K562 (cell line): Measurements from ENCODE around the gene ZNF487. TPM values are rescaled to one million over a fixed set of nuclear protein-coding genes. Genes with fewer than 3 reads are reported as not detected.
A peak's percentile ranks its signal among the peaks of the same experiment; 100 is the strongest.

Experiments
- CHD1 ChIP-seq: fragments of 200-600 bp; sonication (generic); IDR thresholded peaks from one replicate; pipeline ENCODE4 v1.6.1; 2012; ENCODE audit warnings: mild to moderate bottlenecking, moderate library complexity, low read length, inconsistent platforms
- CXXC5 ChIP-seq: fragments of 250-450 bp; sonication (Bioruptor Pico); IDR thresholded peaks from 2 replicates; pipeline ENCODE4 v1.8.0; 2022; ENCODE audit warnings: inconsistent platforms, mild to moderate bottlenecking, moderate library complexity
- E2F3 ChIP-seq: fragments of 250-450 bp; sonication (Bioruptor Pico); IDR thresholded peaks from 2 replicates; pipeline ENCODE4 v1.4.0; 2020; ENCODE audit warnings: mild to moderate bottlenecking
- JUN ChIP-seq, 2 experiments: sonication (generic) in 1 of 2; formaldehyde crosslinking in 1 of 2; IDR thresholded peaks; 2 replicates each; pipeline versions ENCODE4 v1.6.1 to v1.8.0; 2012 to 2022; ENCODE audit warnings: borderline replicate concordance in 2 of 2, mild to moderate bottlenecking in 2 of 2, improper control_type of control experiment in 1 of 2, low read depth in 1 of 2, low read length in 1 of 2, missing genetic modification reagents in 1 of 2
- KHSRP ChIP-seq: fragments of 450-650 bp; IDR thresholded peaks from 2 replicates; pipeline ENCODE4 v1.6.1; 2017
- RFX7 ChIP-seq: fragments of 250-450 bp; sonication (Bioruptor Pico); IDR thresholded peaks from 2 replicates; pipeline ENCODE4 v1.5.1; 2021; ENCODE audit warnings: mild to moderate bottlenecking
- SMARCC2 ChIP-seq: fragments of 450-650 bp; IDR thresholded peaks from 2 replicates; pipeline ENCODE4 v1.6.1; 2017; ENCODE audit warnings: antibody characterized with exemption, moderate library complexity, mild to moderate bottlenecking, low read depth
- ZNF740 ChIP-seq, 3 experiments: fragments of 200-800 bp in 1 of 3; sonication (Bioruptor generic) in 1 of 3; sonication (generic) in 1 of 3; formaldehyde crosslinking in 1 of 3; IDR thresholded peaks; 2 replicates each; pipeline versions ENCODE4 v1.6.1 to v1.8.0; 2016 to 2022; ENCODE audit warnings: mild to moderate bottlenecking in 2 of 3, missing compliant biosample characterization in 2 of 3, missing genetic modification characterization in 2 of 3, missing genetic modification reagents in 1 of 3
- ZNF830 ChIP-seq: fragments of 250-450 bp; sonication (Bioruptor Pico); IDR thresholded peaks from 2 replicates; pipeline ENCODE4 v1.5.0; 2021; ENCODE audit warnings: mild to moderate bottlenecking
- polyA plus RNA-seq, 8 experiments: library from polyadenylated mRNA; depleted of rRNA in 4 of 8; stranded (reverse) in 5 of 8; unstranded in 3 of 8; fragments of >200 nt; fragmentation: Nextera tagmentation in 2 of 8; fragmentation: Illumina TruSeq in 1 of 8; extraction: Ambion mirVana in 2 of 8; extraction: Trizol in 1 of 8; gene quantifications; 2 replicates each; pipeline versions ENCODE4 v1.2.1 to v1.2.3, GENCODE V29; 2011 to 2014; ENCODE audit warnings: inconsistent platforms in 1 of 8, missing spikeins in 1 of 8
- total RNA-seq, 7 experiments: library from RNA; depleted of rRNA in 6 of 7; stranded (reverse); fragments of >200 nt in 6 of 7; fragmentation: Illumina TruSeq in 2 of 7; extraction: Trizol in 2 of 7; gene quantifications; 2 replicates each; pipeline versions ENCODE4 v1.2.1 to v1.2.3, GENCODE V29; 2011 to 2021; ENCODE audit warnings: low replicate concordance in 1 of 7
- TF ChIP-seq, protein P1 (sequence below): sonication (generic); formaldehyde crosslinking; IDR thresholded peaks from 2 replicates; pipeline ENCODE4 v1.8.0; 2023; ENCODE audit warnings: mild to moderate bottlenecking, missing genetic modification reagents
- TF ChIP-seq, protein P2 (sequence below): fragments of 450-650 bp; formaldehyde crosslinking; IDR thresholded peaks from 2 replicates; pipeline ENCODE4 v1.4.0; 2020; ENCODE audit warnings: mild to moderate bottlenecking, moderate library complexity
- TF ChIP-seq, protein P3 (sequence below), 2 experiments: fragments of 450-650 bp; formaldehyde crosslinking in 1 of 2; IDR thresholded peaks; 2 replicates each; pipeline versions ENCODE4 v1.4.0 to v1.6.1; 2014 to 2020; ENCODE audit warnings: mild to moderate bottlenecking in 2 of 2, borderline replicate concordance in 1 of 2, low read depth in 1 of 2

Gene ZNF487
- total and polyA plus RNA-seq, 9 of the 15 experiments (the other 6 are each of a cell fraction or from before 2014, with no cell fraction given) = 1.9 to 6.5 (median 4.2) TPM

- TF ChIP-seq, protein P1, sequence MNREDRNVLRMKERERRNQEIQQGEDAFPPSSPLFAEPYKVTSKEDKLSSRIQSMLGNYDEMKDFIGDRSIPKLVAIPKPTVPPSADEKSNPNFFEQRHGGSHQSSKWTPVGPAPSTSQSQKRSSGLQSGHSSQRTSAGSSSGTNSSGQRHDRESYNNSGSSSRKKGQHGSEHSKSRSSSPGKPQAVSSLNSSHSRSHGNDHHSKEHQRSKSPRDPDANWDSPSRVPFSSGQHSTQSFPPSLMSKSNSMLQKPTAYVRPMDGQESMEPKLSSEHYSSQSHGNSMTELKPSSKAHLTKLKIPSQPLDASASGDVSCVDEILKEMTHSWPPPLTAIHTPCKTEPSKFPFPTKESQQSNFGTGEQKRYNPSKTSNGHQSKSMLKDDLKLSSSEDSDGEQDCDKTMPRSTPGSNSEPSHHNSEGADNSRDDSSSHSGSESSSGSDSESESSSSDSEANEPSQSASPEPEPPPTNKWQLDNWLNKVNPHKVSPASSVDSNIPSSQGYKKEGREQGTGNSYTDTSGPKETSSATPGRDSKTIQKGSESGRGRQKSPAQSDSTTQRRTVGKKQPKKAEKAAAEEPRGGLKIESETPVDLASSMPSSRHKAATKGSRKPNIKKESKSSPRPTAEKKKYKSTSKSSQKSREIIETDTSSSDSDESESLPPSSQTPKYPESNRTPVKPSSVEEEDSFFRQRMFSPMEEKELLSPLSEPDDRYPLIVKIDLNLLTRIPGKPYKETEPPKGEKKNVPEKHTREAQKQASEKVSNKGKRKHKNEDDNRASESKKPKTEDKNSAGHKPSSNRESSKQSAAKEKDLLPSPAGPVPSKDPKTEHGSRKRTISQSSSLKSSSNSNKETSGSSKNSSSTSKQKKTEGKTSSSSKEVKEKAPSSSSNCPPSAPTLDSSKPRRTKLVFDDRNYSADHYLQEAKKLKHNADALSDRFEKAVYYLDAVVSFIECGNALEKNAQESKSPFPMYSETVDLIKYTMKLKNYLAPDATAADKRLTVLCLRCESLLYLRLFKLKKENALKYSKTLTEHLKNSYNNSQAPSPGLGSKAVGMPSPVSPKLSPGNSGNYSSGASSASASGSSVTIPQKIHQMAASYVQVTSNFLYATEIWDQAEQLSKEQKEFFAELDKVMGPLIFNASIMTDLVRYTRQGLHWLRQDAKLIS (CRISPR knock-in tag) = peak; percentile 16; the same call in 1 of the 2 replicates
- TF ChIP-seq SMARCC2 (no peak), JUN (IDR thresholded peaks at IDR 0.05; ENCODE audit: borderline replicate concordance, low read depth, low read length) (no peak), JUN (CRISPR knock-in tag; IDR thresholded peaks at IDR 0.05; ENCODE audit: borderline replicate concordance) (no peak), E2F3 (CRISPR knock-in tag) (peak; percentile 81; the same call in 1 of the 2 replicates), ZNF830 (peak; percentile 40; the same call in 1 of the 2 replicates), CHD1 (peak; percentile 25), CXXC5 (CRISPR knock-in tag) (peak; percentile 68), ZNF740 (CRISPR knock-in tag; IDR thresholded peaks at IDR 0.05) (peak; percentile 69), ZNF740 (tag; IDR thresholded peaks at IDR 0.05) (no peak), RFX7 (CRISPR knock-in tag) (no peak), KHSRP (no peak)
- TF ChIP-seq, protein P2, sequence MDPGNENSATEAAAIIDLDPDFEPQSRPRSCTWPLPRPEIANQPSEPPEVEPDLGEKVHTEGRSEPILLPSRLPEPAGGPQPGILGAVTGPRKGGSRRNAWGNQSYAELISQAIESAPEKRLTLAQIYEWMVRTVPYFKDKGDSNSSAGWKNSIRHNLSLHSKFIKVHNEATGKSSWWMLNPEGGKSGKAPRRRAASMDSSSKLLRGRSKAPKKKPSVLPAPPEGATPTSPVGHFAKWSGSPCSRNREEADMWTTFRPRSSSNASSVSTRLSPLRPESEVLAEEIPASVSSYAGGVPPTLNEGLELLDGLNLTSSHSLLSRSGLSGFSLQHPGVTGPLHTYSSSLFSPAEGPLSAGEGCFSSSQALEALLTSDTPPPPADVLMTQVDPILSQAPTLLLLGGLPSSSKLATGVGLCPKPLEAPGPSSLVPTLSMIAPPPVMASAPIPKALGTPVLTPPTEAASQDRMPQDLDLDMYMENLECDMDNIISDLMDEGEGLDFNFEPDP (CRISPR knock-in tag) = no peak
- TF ChIP-seq, protein P3, sequence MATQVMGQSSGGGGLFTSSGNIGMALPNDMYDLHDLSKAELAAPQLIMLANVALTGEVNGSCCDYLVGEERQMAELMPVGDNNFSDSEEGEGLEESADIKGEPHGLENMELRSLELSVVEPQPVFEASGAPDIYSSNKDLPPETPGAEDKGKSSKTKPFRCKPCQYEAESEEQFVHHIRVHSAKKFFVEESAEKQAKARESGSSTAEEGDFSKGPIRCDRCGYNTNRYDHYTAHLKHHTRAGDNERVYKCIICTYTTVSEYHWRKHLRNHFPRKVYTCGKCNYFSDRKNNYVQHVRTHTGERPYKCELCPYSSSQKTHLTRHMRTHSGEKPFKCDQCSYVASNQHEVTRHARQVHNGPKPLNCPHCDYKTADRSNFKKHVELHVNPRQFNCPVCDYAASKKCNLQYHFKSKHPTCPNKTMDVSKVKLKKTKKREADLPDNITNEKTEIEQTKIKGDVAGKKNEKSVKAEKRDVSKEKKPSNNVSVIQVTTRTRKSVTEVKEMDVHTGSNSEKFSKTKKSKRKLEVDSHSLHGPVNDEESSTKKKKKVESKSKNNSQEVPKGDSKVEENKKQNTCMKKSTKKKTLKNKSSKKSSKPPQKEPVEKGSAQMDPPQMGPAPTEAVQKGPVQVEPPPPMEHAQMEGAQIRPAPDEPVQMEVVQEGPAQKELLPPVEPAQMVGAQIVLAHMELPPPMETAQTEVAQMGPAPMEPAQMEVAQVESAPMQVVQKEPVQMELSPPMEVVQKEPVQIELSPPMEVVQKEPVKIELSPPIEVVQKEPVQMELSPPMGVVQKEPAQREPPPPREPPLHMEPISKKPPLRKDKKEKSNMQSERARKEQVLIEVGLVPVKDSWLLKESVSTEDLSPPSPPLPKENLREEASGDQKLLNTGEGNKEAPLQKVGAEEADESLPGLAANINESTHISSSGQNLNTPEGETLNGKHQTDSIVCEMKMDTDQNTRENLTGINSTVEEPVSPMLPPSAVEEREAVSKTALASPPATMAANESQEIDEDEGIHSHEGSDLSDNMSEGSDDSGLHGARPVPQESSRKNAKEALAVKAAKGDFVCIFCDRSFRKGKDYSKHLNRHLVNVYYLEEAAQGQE (IDR thresholded peaks at IDR 0.05; ENCODE audit: borderline replicate concordance) = no peak
- TF ChIP-seq, protein P3 (CRISPR knock-in tag; IDR thresholded peaks at IDR 0.05; ENCODE audit: low read depth) = 0 out of 2 replicates have a peak, but pooled peaks have one; percentile 21
Measured at GRCh38 chr10:43407148-43407575, 29.7 kb upstream of the ZNF487 start (continued).
